D341Med (cell line): ENCODE results near the gene CCNYL1.
"Not testable (repeated sequence)": the region's sequence is repeated elsewhere in the genome, so short reads cannot be mapped to it uniquely, and the experiment has no call there.

Experiments
- DNase-seq: peaks from one replicate; pipeline ENCODE4 v3.0.0; 2012; ENCODE audit warnings: low spot score

CCNYL1 gene

DNA sequence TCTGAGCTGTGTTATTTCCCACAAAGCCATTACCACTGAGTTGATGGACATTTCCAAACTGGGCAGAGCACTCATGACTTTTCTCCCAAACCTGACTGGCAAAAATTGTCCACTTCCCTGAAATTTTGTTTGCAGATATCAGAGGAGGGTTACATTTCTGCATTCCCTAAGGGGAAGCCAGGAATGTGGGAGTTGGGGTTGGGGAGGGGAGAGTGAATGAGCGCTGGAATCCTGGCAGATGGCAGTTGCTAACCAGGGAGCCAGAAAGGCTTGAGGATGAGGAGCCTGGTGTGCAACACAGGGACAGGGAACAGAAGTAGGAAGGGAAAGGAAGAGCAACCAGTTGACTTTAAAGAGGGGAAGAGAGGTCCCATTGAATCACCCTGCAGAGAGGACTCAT lies 14.0 kb upstream of the CCNYL1 start:
- DNase-seq: no peak

DNA sequence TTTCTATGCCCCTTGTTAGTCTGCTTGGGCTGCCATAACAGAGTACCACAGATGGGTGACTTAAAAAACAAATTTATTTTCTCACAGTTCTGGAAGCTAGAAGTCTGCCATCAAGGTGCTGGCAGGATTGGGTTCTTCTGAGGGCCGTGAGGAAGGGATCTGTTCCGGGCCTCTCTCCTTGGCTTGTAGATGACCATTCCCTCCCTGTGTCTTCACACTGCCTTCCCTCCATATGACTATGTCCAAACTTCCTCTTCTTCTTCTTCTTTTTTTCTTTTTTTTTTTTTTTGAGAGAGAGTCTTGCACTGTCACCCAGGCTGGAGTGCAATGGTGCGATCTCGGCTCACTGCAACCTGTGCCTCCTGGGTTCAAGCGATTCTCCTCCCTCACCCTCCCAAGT lies 13.1 kb upstream of the CCNYL1 start:
- no peak for DNase-seq

DNA sequence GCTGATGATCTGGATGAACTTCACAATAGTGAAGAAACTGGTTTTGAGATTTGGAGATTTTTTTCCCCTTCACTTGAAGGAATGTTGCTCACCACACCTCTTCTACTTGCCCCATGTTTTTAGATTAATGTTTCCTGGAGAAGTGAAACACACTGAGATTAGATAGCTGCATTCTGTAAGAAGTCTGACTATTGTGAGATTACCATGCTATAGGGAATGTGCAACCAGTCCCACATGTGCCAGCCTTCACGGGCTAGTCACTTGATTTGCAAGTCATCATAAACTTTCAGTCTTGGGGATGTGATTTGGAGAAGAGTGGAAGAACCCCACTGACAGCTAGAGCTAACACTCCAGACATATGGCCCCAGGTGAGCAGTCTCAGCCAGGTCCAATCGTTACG lies 7.4 kb upstream of the CCNYL1 start:
- no peak for DNase-seq

DNA sequence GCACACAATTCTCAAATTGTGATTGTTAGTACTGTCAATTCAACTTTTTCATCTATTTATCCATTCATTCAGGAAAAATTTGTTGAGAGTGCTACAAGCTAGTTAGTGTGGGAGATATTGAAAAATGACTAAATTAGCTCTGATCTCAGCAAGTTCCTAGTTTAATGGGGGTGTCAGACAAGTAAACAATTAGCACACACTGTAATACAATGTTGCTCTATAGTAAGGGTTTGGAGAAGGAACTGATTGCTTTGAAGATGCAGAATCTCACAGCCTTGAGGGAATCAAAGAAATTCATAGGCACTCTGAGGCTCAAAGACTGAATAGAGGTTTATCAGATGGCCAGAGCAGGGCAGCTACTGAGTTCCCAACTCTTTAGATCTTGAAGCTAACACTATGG lies 6.8 kb upstream of the CCNYL1 start:
- no peak for DNase-seq

DNA sequence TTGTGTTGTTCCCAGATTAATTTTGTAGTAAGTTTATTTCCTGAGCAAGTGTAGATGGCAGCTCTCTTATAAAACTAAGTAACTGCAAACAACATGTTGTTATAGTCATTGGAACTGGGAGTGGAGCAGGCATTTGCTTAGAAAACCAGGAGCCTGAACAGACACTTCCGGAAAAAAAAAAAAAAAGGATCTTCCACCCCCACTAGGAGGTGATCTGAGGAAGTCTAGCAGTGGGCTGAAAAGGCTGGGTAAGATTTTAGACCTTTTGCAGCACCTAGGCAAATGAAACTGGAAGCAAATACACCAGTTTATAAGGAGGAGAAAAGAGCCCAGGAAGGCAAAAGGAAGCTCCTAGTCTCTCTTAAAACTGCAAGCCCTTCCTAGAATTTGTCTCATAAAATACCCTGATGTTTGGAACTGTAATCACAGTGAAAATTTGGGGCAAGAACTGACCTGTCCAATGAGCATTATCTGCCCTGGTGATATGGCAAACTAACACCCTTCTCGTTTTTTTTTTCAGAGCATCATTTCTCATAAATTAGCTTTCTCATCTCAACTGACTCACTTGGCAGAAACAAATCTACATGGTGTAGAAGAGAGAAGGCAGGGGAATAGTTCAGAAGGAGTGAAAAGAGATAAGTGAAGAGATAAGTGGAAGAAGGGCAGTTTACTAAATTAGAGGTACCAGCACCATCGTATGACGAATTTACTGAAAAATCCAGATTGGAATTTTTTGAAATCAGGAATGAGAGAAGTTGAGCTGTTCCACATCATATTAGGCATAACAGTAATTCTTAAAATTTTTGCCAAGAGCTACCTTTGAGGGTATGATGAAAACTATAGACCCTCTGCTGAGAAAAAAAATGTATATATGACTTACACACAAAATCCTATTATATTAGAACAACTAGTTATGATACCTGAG lies 4.2 kb upstream of the CCNYL1 start:
- no peak for DNase-seq

DNA sequence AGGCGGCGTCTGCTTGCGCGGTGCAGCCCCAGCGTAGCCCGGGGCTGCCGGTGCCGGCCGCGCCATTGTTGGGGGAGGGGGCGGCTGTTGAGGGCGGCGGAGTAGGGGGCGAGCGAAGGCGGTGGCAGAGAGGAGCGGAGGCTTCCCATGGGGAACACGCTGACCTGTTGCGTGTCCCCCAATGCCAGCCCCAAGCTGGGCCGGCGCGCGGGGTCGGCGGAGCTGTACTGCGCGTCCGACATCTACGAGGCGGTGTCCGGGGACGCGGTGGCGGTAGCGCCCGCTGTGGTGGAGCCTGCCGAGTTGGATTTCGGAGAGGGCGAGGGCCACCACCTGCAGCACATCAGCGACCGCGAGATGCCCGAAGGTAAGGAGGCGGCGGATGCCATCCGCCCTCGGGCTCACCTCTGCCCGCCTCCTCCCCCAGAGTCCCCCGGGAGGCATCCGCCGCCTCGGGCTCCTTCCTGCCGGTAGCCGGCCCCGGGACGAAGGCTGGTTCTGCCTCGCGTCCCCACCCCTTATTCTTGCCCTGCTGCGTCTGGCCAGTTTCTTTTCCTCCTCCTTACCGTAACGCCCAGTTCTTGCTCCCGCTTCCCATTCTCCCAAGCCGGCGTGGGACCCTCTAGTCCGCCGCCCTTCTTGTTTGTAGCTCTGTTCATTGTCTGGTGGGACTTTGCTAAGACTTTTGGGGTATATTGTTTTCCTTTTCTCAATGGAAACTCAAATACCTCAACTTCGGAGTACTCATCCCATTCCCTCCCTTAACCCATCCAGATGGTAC lies 500 bp downstream of the CCNYL1 start:
- DNase-seq: peak; percentile 63

DNA sequence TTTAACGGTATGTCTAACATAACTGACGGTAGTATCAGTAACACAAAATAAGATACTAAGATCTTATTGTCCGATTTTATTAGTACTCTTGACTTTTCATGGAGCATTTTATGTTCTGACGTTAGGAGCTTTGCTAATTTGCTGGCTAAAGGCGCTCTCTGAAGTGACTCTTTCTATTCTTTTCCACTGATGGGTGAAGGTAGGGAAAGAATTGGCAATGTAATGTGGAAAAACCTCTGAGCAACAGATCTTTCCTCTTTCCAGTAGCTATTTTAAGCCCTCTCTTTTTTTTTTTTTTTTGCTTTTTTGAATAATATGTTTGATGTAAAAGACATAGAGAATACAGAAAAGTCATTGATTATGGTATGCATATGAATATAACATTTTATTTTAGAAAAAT lies 4.6 kb downstream of the CCNYL1 start:
- DNase-seq: no peak

DNA sequence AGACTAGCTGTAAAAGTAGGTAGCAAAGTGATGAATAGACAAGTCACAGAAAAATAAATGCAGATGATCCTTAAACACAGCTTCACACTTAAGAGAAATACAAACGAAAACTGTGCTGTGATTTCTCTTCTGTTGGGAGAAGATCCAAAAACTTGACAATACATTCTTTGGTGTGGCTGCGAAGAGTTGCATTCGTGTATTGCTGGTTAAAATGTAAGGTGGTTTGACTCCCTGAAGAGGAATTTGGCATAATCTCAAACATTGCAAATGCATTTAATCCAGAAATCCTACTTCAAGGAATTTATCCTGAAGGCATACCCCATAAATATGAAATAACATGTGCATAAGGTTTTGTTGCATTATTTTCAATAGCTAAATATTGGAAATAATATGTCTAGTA lies 7.1 kb downstream of the CCNYL1 start:
- DNase-seq: no peak

DNA sequence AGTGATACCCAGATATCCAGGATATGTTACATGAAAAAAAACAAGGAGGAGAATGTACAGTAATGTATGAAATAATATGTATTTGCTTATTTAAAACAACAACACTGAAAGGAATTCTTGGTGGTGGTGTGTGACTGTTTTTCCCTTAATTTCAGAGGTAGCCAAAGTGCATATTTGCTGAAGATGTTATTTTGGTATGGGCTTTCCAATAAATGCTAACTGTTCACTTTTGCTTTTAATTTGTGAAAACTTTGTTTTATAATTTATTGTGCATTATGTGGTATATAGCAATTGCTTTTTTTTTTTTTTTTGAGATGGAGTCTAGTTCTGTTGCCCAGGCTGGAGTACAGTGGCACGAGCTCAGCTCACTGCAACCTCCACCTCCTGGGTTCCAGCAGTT lies 7.6 kb downstream of the CCNYL1 start:
- no peak for DNase-seq

DNA sequence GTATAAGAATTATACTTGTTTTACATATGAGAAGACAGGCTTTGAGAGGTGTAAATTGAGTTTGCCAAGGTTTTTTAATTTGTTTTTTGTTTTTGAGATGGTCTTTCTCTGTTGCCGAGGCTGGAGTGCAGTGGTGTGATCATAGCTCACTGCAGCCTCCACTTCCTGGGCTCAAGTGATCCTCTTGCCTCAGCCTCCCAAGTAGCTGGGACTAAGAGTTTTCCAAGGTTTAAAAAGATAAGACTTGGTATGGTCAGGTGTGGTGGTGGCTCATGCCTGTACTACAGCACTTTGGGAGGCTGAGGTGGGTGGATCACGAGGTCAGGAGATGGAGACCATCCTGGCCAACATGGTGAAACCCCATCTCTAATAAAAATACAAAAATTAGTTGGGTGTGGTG lies 8.2 kb downstream of the CCNYL1 start:
- not testable (repeated sequence) for DNase-seq

DNA sequence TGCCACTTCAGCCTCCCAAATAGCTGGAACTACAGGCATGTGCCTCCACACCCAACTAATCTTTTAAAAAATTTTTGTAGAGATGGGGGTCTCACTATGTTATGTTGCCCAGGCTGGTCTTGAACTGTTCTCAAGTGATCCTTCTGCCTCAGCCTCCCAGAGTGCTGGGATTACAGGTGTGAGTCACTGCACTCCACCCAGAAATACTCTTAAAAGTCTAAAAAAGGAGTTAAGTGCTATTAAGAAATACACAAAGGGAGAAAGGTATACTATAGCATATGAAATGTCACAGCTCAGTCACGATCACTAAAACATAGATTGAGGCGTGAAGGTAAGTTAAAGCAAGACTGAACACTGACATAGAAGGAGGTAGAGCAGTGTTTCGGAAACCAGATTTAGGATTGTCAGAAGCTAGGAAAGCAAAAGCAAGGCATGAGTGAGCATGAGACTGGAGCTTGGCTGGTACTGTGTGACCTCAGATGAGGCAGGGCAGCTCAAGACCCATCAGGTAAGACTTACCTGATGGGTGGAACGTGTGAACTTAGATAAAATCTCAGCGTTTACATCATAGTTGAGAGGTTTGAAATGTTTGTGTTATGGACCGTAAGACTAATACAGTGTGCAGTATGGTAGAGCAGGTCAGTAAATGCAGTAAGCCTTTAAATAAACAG lies 9.2 kb downstream of the CCNYL1 start:
- no peak for DNase-seq

DNA sequence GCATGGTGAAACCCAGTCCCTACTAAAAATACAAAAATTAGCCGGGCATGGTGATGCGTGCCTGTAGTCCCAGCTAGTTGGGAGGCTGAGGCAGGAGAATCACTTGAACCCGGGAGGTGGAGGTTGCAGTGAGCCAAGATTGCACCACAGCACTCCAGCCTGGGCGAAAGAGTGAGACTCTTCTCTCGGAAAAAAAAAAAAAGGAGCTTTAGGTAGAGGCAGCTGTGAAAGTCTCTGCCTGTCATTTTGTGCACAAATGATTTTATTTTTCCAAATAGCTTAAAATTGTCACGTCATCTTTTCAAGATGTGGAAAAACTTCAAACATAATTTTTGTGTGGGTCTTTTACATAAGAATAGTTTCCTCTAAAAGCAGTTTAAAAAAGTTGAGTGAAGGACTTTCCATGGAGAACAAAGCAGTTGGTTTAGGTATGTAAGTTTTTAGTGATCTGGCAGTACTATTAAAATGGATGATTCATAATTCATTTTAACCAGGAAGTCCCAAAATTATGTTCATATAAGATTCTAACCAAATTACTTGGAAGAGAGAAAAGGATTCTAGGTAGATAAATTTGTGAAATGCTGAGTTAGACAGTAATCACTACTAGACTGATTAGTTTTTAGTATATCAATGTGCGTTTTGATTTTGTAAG lies 11.5 kb downstream of the CCNYL1 start:
- no peak for DNase-seq

DNA sequence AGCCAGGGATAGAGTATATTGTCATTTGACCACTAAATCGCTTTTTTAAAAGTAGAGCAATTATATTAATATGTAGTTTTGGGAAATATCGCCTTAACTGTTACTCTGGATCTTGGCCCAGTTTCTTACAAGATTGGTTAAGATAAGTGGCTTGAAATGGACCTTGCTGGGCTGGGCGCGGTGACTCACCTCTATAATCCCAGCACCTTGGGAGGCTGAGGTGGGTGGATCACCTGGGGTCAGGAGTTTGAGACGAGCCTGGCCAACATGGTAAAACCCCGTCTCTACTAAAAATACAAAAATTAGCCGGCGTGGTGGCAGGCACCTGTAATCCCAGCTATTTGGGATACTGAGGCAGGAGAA lies 12.0 kb downstream of the CCNYL1 start:
- DNase-seq: not testable (repeated sequence)

DNA sequence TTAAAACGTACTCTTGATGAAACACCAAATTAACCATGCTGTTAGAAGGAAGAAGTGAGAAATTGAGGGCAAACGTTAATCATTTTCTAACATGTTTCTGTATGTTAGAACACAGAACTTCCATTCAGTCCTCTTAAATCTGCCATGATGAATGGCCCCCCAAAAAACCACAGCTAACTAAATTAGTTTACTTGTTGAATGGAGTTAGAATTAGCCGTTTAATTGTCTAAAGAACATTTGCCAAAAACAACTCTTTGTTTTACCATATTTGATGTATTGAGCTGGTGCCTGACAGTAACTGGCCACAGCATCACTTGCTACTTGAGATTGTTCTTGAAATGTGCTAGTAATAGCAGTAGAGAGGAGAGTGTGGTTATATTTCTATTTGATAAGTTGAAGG lies 12.7 kb downstream of the CCNYL1 start:
- no peak for DNase-seq

DNA sequence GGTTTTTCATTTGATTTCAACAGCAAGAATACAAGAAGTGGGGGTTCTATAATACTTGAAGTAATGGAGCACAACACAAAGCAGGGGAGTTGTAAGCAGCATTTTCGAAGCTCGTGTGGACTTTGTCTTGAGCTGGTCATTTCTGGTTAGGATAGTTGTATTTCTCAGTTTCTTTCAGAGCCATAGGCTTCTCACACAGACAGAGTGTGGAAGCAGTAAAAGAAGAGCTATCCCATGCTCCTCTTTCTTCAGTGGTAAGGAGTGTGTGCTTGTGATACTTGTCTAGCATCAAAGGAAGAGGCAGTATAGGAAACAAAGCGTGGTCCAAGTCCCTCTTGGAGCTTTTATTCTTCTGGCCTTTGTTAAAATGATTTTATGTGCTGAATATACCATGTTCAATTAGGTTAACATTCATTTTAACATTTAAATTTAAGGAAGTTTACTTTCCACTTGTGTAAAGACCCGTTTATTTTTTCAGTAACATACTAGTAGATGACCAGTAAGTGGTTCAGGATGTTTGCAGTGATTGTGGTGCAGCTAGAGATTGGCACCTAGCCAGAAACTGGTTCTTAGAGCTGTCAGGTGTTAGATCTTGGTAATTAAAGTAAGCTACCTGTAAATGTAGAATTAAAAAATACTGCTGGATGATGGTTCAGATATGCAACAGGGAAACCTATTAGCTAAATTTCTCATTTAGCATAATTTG lies 14.6 kb downstream of the CCNYL1 start:
- DNase-seq: no peak

DNA sequence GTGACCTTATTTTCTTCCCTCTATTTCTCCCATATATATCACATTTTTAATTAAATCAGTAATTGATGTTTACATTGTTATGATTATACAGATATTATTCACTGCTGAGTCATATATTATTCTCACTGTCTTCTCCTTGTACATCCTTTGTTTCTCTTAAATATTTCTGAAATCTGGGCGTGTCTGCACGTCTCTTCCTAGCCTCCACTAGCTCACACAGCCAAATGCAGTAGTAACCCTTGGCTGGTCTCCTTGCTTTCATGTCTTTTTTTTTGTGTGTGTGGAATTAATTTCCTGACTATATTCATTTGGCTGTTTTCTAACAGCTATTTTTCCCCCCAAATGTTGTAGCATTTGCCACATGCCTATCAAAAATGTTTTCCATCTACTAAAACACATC lies 15.8 kb downstream of the CCNYL1 start:
- DNase-seq: no peak

DNA sequence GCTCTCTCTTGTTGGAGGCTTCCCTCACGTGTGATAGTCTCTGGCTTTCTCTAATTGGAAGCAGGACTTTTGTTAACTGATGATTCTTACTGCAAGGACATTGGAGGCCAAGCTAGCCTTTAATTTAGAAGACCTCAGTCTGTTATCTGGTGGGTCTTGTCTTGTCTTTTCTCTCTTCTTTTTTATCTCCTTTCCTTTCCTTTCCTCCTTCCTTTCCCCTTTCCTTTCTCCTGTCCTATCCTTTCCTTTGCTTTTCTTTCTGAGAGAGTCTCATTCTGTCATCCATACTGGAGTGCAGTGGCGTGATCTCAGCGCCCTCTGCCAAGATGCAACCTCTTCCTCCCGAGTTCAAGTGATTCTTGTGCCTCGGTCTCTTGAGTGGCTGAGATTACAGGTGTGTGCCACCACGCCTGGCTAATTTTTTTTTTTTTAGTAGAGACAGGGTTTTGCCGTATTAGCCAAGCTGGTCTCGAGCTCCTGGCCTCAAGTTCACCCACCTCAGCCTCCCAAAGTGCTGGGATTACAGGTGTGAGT lies 18.1 kb downstream of the CCNYL1 start:
- no peak for DNase-seq

DNA sequence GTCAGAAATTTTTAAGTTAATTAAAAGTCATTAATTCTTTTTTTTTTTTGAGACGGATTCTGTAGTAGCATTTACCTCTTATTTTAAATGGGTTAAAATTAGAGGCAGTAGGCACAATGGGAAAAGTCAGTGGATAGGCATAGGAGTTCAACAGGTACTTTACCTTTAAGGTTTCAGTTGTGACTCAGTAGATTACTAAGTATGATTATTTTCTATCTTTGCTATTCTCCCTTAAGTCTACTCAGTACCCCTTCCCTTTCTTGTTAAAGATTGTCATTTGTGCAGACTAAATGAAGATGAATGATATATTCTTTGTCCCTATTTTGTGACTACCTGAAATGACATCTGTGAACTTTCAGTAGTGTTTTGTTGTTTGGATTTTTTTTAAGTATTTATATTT lies 19.7 kb downstream of the CCNYL1 start:
- DNase-seq: no peak

DNA sequence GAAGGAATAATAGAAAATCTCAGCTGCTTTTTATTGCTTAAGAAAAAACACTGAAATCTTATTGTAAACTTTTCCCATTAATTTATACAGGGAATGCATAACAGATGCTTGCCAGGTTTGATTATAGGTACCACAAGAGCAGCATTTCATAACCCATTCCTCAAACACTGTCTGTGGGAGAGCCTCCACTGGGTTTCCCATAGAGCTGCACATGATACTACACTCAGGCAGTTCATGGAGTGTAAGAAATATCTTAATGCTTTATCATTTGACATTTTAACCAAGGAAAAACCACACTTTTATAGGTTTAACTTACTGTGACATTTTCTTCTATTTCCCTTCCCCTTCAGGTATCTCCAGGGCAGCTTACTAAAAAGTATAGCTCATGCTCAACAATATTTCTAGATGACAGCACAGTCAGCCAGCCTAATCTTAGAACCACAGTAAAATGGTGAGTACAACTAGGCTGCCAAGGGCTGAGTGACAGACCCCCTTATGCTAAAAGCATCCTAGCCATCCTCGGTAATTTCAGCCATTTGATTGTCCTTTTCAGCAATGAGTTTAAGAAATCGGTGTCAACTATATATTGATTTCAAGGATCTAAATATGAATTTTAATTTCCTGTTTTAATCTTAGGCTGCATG lies 22.3 kb downstream of the CCNYL1 start:
- DNase-seq: no peak

DNA sequence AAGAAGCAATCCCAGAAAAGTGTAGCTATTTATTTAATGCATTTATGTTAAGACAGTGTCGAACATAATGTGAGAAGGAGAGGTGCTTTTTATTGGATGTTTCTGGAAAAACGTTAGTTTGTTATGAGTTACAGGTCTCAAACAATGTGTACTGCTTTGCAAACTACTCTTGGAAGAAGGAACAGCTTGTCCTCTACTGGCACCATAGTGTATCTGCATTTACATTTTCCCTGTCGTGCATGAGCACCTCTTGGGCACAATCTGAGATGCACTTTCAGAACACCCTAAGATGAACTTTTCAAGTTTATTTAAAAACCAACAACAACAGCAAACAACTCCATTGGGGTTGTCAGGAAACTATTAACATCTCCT lies 22.8 kb downstream of the CCNYL1 start:
- peak; percentile 37 for DNase-seq
